ENCODE data around the gene POU3F3. TPM values are rescaled to one million over a fixed set of nuclear protein-coding genes. Genes with fewer than 3 reads are reported as not detected.

The POU3F3 gene
- total RNA-seq, 1 experiment from 2014 or later = not detected

DNA sequence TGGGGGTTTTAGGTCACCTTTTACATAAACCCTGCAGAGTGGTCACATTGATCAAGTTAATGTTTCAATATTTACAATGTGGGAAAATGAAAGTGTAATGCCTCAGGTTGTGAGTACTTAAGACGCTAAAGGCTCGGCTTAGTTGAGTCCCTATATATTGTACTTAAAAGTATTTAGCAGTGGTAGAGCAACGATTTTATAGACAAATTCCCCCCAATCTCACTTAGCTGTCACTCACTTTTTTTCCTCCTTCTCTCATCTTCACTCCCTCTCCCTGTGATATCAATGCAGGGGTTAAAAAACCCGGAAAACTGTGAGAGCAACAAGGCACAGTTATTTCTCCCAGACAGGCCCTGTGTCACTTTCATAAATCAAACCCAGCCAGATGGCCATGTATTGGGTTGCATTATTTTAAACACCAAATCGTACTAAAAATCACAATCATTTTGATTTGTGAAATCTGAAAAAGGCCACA is 5.4 kb downstream of the POU3F3 start:
- H3K27me3 ChIP-seq (ENCODE audit: insufficient read depth, low read length) = no peaks in the 10 kb centered on the region
- ChIA-PET RAD21 (ENCODE audit: low non-redundant PET in 1 of 2, low total read pairs in 2 of 2, uncharacterized antibody in 2 of 2, unreplicated experiment in 2 of 2) (no interaction called here), CTCF (interaction anchor here (0.7 to 2.5 kb wide), 2 partner anchors 10 to 435 kb away, joined by 5 to 15 read pairs; no protein-coding TSS in a partner anchor), POLR2A (no interaction called here)
- no TSS peak for BruUV-seq (replicated peaks)
- TF ChIP-seq ZNF274 (IDR thresholded peaks at IDR 0.05; ENCODE audit: low read depth, low read length) = no peak
- TF ChIP-seq, protein P1, sequence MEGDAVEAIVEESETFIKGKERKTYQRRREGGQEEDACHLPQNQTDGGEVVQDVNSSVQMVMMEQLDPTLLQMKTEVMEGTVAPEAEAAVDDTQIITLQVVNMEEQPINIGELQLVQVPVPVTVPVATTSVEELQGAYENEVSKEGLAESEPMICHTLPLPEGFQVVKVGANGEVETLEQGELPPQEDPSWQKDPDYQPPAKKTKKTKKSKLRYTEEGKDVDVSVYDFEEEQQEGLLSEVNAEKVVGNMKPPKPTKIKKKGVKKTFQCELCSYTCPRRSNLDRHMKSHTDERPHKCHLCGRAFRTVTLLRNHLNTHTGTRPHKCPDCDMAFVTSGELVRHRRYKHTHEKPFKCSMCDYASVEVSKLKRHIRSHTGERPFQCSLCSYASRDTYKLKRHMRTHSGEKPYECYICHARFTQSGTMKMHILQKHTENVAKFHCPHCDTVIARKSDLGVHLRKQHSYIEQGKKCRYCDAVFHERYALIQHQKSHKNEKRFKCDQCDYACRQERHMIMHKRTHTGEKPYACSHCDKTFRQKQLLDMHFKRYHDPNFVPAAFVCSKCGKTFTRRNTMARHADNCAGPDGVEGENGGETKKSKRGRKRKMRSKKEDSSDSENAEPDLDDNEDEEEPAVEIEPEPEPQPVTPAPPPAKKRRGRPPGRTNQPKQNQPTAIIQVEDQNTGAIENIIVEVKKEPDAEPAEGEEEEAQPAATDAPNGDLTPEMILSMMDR (IDR thresholded peaks at IDR 0.05 in 2 of 3, conservative IDR thresholded peaks at IDR 0.05 in 1 of 3; ENCODE audit: borderline replicate concordance in 1 of 3, insufficient read depth in 1 of 3, low read depth in 2 of 3, low read length in 2 of 3) = no peak
- no peak for TF ChIP-seq ZFX (IDR thresholded peaks at IDR 0.05)
- TF ChIP-seq, protein P2, sequence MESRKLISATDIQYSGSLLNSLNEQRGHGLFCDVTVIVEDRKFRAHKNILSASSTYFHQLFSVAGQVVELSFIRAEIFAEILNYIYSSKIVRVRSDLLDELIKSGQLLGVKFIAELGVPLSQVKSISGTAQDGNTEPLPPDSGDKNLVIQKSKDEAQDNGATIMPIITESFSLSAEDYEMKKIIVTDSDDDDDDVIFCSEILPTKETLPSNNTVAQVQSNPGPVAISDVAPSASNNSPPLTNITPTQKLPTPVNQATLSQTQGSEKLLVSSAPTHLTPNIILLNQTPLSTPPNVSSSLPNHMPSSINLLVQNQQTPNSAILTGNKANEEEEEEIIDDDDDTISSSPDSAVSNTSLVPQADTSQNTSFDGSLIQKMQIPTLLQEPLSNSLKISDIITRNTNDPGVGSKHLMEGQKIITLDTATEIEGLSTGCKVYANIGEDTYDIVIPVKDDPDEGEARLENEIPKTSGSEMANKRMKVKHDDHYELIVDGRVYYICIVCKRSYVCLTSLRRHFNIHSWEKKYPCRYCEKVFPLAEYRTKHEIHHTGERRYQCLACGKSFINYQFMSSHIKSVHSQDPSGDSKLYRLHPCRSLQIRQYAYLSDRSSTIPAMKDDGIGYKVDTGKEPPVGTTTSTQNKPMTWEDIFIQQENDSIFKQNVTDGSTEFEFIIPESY (IDR thresholded peaks at IDR 0.05; ENCODE audit: extremely low read depth, insufficient replicate concordance, low read length) = no peak
- no peak for TF ChIP-seq POLR2AphosphoS5 (IDR thresholded peaks at IDR 0.05; ENCODE audit: low read depth, low read length)
- no peak for TF ChIP-seq MAX (IDR thresholded peaks at IDR 0.05)
- TF ChIP-seq POLR2A (IDR thresholded peaks at IDR 0.05; ENCODE audit: borderline replicate concordance, extremely low read depth, insufficient read depth, insufficient read length) = no peak
- TF ChIP-seq RAD21 (IDR thresholded peaks at IDR 0.05; ENCODE audit: low read depth) = no peak
- no peak for TF ChIP-seq EZH2phosphoT487 (IDR thresholded peaks at IDR 0.05; ENCODE audit: borderline replicate concordance)
- no peak for TF ChIP-seq ELF1 (IDR thresholded peaks at IDR 0.05; ENCODE audit: borderline replicate concordance, low read depth)
- TF ChIP-seq EZH2 (IDR thresholded peaks at IDR 0.05) = no peak
- no peak for TF ChIP-seq YY1 (IDR thresholded peaks at IDR 0.05; ENCODE audit: extremely low read depth, insufficient replicate concordance, low read depth, low read length)
- TF ChIP-seq FOSL1 (IDR thresholded peaks at IDR 0.05; ENCODE audit: low read depth) = no peak
- no peak for TF ChIP-seq SIN3A (IDR thresholded peaks at IDR 0.05; ENCODE audit: low read depth)
- TF ChIP-seq, protein P3, sequence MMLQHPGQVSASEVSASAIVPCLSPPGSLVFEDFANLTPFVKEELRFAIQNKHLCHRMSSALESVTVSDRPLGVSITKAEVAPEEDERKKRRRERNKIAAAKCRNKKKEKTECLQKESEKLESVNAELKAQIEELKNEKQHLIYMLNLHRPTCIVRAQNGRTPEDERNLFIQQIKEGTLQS (IDR thresholded peaks at IDR 0.05) = no peak
- no peak for TF ChIP-seq TCF7L2 (IDR thresholded peaks at IDR 0.05; ENCODE audit: borderline replicate concordance, extremely low read depth, insufficient read depth, insufficient read length)
- H3K9me2 ChIP-seq (ENCODE audit: insufficient read depth) = no peaks in the 10 kb centered on the region
- H3K9ac ChIP-seq (ENCODE audit: low read length) = no peak overlapping the region
- no peak overlapping the region for H3K4me2 ChIP-seq (ENCODE audit: low read length)
- H3K9me3 ChIP-seq (ENCODE audit: control insufficient read depth in 1 of 2, insufficient read depth in 1 of 2, low read depth in 1 of 2, low read length in 2 of 2) = no peaks in the 10 kb centered on the region
- H3K79me2 ChIP-seq (ENCODE audit: insufficient read depth, low read length) = no peaks in the 10 kb centered on the region
- no peak for ATAC-seq
- no peak overlapping the region for H2AFZ ChIP-seq (ENCODE audit: low read depth, low read length, poor library complexity, severe bottlenecking)
- H3K36me3 ChIP-seq (ENCODE audit: control insufficient read depth in 1 of 2, insufficient read depth in 2 of 2, low read length in 2 of 2) = no peaks in the 10 kb centered on the region
- H3K4me1 ChIP-seq (ENCODE audit: control insufficient read depth in 1 of 2, insufficient read depth in 2 of 2, low read length in 2 of 2) = no peaks in the 10 kb centered on the region
- no peak overlapping the region for H3K4me3 ChIP-seq (replicated peaks in 1 of 2; ENCODE audit: low read depth in 1 of 2, low read length in 2 of 2)
- no peak for DNase-seq (ENCODE audit: low read depth, low spot score)
- H3K27ac ChIP-seq (ENCODE audit: low read depth, low read length) = no peak overlapping the region
- no peaks in the 10 kb centered on the region; the same call in 1 of the 2 replicates for H4K20me1 ChIP-seq (ENCODE audit: insufficient read depth)
- intact Hi-C loops (cut with micrococcal nuclease) = no loop called here

All from HCT116 (cell line).